GM18867 (cell line): ENCODE results near the gene MSMB.
"Not testable (repeated sequence)": the region's sequence is repeated elsewhere in the genome, so short reads cannot be mapped to it uniquely, and the experiment has no call there.

ENCODE experiments used
- ATAC-seq: cut with Tn5 transposase; IDR thresholded peaks from one replicate; pipeline ENCODE4 v1.9.1; 2021; ENCODE audit warnings: mild to moderate bottlenecking, moderate library complexity; ENCODE audit not compliant: unreplicated experiment

Gene MSMB, protein sequence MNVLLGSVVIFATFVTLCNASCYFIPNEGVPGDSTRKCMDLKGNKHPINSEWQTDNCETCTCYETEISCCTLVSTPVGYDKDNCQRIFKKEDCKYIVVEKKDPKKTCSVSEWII

DNA sequence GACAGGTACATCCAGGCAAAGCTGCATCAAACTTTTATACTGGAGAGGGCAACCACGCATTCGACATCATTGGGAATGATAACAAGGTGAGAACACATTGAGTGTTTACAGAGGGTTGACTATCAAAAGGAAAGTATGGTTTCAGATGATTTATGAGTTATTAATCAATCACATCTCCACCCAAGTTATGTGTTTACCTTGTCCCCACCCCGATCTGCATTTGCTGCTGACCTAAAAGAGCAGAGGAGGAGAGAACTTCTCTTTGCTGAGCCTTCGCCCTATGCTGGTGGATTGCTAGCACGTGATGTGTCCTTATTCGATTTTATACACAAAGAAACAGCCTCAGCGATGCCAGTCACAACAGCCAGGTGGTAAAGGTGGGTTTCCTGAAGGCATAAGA lies at the start of gene MSMB:
Gene MSMB (minus strand): TSS at position 9 of the 400 bp plus-strand sequence. CDS start 32 bp downstream, outside the sequence.
- no peak for ATAC-seq

DNA sequence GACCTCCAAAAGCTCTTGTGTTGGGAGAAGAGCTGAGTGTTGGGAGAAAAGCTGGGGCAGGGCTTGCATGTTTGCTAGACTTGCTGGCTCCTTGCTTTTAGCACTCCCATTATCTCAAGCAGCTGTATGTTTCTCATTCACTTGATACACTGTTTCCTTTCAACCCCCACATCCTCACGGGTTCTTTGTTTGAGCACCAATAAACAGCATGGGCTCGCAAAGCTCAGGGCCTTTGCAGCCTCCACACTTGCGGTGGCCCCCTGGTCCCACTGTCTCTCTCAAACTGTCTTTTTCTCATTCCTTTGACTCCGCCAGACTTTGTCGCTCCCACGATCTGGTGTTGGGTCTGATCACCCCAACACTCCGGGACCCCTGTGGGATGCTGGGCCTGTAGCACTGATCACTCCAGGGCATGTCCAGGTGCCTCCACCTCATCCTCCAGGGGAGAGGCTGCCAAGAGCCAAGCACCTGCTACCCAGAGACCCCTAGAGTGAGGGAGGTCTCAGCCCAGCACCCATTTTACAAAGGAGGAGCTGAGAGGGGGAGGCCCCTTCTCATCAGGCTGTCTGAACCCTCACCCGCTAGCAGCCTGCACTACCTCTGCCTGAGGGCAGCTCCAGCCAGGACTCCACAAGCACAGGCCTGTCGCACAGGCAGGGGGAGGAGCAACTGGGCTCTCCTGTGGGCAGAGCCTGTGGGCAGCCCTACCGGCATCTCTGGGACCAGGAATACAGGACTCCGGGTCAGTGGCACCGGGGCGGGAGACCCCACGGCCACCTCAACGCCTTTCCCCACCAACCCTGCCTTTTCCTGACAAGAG lies 49.1 kb upstream of the MSMB start:
- ATAC-seq, result no peak

DNA sequence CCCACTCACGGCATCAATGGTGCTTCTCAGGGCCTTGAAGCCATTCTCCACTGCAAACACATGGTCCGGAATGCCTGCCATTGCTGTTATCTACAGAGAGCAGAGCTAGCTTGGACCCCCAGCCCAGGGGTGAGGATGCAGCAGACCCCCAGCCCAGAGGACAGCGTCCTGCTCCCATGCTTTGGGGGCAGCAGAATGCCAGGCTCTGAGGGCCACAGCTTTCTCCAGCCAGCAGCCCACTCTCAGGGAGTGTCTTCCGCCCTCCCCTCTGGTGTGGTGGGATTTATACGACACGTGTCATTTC lies 48.1 kb upstream of the MSMB start:
- no peak for ATAC-seq

DNA sequence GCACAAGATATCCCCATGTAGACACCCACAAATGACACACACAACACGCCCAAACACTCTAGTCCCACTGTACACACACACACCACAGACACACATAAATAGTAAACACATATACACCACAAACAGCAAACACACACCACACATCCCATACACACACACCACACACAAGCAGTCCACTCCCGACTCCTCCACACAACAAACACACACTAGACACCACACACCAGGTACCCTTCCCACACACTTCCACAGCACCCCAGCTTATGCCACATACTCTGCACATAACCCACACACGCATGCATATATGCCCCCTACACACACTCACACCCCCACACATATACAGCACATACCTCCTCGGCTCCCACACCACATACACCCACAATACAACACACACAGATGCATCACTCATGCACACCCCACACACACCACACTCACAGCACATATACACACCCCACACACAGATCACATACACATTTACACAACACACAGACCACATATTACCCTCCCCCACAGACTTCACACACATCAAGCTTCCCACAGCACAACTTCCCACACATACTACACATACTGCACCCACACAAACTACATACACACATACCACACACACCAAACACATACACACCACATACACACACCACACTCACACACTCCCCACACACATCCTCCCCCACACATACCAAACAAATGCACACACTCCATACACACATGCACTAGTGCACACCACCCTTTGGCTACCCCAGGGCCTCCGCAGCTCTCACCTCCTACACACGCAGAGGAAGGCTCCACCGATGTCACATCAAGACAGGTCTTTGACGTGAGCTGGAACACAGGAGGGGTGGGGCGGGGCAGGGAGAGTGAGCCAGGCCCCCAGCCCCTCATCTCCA lies 47.5 kb upstream of the MSMB start:
- not testable (repeated sequence) for ATAC-seq

DNA sequence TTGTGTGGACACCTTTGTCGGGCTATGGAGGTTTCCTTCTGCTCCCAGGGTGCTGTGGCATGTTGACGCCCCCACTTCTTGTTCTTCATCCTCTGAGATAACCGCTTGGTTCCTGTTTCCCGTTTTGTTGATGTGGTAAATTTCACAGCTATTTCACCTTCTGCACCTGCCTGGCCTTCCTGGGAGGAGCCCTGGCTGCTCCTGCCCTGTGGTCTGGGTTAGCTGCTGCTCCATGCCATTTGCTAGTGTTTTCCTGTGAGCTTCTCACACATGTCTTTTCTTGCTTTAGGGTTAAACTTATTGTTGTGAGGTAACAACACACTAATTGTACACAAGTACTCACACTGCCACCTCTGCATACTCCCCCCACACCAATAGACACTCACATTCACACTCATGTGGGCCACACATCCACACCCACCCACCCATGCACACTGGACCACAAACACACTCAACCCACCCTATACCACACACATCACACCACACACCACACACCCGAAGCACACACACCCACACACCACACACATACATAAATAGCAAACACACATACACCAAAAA lies 46.5 kb upstream of the MSMB start:
- ATAC-seq, result no peak

DNA sequence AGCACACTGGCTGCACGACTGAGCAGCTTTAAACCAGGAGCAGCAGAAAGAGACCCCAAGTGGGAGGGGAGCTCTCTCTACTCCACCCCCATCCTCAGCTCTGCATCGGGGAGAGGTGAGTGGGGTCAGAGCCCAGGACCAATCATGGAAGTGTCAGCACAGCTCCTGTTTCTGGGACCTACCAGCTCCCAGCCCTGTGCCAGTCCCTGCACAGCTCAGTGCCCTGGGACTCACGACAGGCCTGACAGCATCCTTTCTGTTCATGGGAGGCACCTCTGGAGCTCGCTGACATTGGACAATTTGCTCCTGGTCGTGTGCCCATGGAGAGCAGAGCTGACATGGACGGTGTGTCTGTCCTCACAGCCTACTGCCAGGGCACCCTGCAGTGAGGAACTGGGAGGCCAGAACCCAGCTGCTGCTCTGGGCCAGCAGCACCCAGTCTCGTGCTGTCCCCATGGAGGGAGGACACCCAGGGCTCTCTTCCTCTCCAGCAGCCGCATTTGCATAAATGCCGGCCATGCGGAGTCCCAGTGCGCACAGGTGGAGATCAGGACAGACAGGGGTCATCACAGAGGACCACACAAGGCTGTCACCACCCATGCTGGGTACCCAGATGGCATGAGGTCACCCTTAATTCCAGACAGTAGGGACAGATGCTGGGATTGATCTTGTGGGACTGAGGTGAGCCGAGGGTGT lies 45.9 kb upstream of the MSMB start:
- ATAC-seq, result no peak

DNA sequence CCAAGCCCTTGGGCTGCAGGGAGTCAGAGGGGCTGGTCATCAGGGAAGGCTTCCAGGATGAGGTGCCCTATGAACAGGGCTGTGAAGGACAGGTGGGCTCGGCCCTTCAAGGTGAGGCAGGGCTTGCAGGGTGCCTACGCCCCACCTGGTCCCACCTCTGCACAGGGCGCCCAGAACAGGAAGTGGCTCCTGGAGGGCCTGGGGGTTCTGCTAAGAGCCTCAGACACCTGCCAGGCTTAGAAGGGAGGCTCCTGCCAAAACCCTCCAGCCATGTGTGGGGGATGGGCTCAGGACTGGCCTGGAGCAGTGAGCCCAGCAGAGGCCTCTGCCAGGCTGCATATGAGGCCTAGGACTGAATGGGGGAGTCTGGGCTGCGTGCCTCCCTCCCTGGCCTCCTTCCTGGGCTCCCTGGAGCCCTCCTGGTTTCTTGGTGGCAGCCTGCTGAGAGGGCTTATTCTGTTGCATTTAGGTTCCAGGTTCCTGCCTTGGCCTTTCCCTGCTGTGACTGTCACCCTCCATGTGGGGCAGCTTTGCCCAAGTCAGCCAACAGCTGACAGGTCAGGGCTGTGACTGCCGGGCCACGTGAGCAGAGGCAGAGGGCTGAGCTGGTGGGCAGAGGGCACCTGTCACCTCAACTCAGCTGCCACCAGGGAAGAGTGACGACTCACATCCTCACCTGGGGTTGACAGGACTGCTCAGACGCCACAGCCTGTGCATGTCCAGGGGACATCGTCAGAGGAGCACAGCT lies 45.2 kb upstream of the MSMB start:
- ATAC-seq, result no peak

DNA sequence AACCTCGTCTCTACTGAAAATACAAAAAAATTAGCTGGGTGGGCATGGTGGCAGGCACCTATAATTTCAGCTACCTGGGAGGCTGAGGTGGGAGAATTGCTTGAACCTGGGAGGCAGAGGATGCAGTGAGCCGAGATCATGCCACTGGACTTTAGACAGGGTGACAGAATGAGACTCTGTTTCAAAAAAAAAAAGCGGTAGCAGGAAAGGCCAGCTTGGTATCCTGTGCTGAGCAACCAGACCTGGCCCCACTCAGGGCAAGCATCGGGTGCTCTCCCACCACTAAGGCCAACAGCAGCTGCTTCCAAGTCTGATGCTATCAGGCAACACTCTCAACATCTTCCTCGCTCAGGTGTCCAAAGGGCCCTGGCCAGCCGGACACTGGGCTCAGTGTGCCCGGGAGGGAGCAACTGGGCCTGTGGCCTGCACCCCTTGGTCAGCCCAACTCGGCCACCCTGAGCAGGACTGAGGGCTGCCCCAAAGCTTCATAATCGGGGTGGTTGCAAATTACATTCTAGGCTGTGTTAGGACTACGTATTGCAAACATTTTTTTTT lies 44.3 kb upstream of the MSMB start:
- no peak for ATAC-seq

DNA sequence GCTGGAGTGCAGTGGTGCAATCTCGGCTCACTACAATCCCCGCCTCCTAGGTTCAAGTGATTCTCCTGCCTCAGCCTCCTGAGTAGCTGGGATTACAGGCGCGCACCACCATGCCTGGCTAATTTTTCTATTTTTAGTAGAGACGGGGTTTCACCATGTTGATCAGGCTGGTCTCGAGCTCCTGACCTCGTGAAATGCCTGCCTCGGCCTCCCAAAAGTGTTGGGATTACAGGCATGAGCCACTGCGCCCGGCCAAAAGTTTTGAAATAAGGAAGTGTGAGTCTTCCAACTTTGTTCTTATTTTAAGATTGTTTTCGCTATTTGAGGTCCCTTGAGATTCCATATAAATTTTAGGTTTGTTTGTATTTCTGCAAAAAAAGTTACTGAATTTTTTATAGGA lies 41.3 kb upstream of the MSMB start:
- ATAC-seq, result not testable (repeated sequence)

DNA sequence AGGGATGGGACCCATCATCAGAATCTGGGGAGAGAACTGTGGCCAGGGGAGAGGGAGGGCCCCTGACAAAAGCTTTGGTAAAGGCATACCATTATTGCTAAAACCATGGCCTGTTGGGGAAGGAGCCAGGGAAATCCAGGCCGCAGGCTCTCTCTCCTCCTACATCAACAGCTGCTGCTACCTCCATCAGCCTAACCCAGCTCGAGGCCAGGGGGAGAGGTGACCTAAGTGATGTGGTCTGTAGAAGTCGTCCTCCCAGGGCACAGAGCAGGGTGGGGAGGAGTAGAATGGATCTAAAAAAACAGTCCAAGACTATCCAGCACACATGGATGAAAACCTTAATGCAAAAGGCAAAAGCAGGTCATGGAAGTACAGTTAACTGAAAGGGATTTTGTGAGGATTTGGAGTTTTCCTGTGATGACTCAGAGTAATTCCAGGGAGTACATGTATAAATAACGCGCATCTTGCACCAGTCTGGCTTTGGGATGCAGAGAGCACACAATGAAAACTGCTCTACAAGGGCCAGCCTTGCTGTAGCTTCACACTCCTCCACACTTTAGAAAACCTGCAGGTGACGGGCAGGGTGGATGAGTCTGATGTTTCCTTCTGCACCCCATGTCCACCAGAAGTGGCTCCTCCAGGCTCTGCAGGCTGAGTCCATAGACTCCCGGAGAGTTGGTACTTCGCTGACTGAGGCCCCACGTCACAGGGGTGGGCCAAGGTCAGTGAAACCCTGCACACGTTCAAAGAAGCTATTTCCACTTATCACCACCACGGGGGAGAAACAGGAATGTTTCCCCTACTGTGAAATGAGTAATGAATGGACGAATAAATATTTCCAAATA lies 38.5 kb upstream of the MSMB start:
- ATAC-seq, result no peak

DNA sequence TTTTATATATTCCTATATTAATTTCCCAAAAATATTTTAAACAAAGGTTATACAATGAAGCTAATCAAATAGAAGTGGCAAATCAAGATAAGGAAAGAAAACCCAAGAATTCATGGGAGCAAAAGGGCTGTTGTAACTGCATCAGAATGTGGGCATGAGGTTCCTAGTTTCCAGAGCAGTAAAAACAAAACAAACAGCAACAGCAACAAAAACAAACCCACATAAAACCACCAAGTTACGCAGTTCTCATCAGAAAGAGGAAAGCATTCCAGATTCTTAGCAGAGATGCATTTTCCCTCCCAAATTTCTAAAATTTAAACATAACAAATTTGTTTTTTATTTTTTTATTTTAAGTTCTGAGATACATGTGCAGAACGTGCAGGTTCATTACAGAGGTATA lies 34.8 kb upstream of the MSMB start:
- ATAC-seq, result no peak

DNA sequence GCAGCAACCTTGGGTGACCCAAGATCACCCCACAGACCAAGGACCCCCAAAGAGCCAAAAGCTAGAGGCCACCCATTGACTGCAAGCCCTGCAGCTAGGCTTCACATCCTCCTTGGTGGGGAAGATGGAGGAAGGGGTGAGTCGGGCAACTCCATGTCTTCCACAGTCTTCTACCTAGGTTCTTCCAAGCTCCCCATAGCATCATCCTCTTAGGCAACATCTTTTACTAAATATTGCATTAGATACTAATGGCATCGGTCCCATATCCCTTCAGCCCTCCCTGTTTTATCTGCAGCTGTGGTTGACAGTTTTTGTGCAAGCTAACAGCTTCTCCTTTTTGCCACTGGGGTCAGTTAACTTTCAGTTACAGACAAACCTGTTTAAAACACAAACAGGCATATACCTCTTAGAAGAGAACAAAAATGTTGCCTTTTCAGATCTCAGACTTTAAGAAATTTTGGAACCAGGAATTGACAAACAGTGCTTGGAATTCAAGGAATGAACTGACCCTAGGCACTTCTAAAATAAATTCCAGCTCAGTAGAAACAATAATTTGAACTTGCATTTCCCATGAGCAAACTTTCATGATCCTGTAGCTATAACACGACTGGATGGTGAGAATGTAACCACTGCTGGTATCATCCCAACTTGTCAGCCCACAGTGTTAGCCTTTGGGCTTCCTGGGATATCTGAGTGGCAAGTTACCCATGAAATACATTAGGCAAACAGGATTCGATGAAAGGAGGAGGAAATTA lies 33.9 kb upstream of the MSMB start:
- ATAC-seq, result no peak

DNA sequence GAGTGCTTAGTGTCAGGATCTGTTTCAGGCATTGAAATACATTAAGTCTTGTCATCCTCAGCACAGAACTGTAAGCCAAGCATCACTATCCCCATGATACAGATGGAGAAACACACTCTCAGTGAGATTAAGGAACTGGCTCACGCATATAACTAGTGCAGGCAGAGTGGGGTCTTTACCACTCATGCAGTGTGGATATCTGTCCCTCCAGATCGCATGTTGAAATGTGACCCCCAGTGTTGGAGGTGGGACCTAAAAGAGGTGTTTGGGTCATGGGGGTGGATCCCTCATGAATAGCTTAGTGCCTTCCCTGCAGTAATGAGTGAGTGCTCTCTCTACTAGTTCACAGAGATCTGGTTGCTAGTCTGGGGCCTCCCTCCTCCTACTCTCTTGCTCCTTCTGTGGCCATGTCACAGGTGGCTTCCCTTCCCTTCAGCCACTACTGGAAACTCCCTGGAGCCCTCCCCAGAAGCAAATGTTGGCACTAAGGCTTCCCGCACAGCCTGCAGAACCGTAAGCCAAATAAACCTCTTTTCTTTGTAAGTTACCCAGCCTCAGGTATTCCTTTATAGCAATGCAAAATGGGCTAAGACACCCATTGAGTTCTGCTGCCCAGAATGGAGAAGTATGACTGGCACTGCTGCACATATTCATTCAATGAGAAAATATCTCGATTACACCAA lies 31.8 kb upstream of the MSMB start:
- ATAC-seq, result no peak

DNA sequence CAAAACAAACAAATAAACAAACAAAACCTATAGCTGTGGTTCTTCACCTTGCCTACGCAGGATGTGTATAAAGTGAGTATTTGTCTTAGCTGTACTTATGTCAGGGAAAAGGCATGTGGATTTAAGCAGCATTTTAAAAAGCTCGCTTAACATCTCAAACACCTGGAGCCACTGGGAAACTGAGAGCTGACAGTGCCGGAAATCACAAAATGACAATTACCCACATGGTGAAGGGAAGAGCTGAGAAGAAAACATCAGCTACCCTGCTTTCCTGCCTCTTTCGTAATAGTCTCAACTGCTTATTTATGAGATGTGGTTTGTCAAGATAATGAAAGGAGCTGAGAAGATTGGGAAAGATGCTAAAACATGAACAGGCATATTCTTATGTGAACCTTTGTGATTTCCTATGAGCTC lies 31.1 kb upstream of the MSMB start:
- no peak for ATAC-seq

DNA sequence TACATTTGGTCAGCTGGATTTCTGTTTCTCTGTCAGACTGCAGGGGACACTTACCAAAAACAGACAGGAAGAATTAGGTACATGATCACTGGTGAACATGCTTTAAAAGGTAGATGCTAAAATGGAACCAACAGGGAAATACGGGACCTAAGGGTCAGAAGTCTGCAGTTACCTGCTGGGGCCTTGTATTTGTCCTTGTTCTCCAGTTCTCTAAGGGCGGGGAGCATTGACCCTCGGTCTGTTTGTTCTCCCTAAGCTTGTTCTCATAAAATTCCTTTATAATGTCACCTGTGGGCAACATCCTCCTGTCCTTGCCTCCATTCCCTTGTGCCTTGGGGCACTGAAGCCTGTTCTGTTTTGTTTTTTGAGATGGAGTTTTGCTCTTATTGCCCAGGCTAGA lies 29.8 kb upstream of the MSMB start:
- ATAC-seq, result no peak

DNA sequence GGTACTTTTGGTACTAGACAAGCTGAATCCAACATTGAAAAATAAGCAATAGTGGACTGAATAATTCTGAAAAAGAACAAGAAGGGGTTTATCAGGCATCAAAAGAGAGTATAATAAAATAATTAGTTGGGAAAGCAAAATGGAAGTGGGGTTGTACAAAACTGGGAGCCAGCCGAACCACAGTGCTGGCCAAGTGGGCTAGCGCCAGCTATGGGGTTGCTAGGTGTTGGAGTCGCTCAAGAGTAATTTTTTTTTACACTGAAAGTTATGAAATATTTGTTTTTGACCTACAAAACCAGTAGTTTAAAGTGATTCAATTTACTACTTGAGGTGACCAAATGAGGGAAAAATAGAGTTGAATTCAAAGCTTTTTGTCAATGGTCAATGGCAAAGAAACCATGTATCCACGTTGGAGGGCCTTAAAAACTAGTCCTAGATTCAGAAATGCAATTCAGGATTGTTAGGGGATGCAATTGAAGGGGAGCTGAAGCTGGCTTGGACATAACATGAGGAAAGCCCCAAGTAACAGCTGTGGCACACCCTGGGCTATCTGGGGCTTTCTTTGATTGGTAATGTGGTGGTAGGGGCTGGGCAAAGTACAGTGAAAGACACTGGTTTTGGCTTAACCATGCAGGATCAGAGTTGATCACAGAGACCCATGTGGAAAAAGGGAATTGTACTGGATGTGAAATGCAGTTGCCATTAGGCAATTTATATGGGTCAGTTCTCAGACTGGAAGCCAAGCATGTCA lies 28.3 kb upstream of the MSMB start:
- no peak for ATAC-seq

DNA sequence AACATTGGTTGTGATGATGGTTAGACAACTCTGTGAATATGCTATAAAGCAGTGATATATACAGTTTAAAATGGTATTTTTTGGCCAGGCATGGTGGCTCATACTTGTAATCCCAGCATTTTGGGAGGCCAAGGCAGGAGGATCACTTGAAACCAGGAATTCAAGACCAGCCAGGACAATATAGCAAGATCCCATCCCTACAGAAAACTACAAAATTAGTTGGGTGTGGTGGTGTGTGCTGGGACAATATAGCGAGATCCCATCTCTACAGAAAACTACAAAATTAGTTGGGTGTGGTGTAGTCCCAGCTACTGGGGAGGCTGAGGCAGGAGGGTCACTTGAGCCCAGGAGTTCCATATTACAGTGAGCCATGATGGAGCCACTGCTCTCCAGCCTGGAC lies 27.5 kb upstream of the MSMB start:
- ATAC-seq, result no peak
